Astrocyte of the cerebellum (primary cell): ENCODE measurements around the gene AKAP10.

Experiments
- DNase-seq: peaks from one replicate; pipeline ENCODE4 v3.0.0-alpha.2; 2011; ENCODE audit warnings: low read depth
- H3K4me3 ChIP-seq: 2 replicates; pipeline ENCODE4 v1.5.1; 2011; ENCODE audit warnings: mild to moderate bottlenecking, low read depth, low read length, moderate library complexity
- in situ Hi-C: cut with HindIII; loops from 2 replicates; pipeline ENCODE4 v1.10.0; 2017; ENCODE audit warnings: low sequenced_read_pairs
- TF ChIP-seq, protein P1 (sequence below): IDR thresholded peaks from 2 replicates; pipeline ENCODE4 v1.5.1; 2012; ENCODE audit warnings: low read length, low read depth, moderate library complexity, mild to moderate bottlenecking; ENCODE audit errors: missing control alignments

The AKAP10 gene

GRCh38 chr17:19992803-19993713, 15.4 kb upstream of the AKAP10 start:
- TF ChIP-seq, protein P1, sequence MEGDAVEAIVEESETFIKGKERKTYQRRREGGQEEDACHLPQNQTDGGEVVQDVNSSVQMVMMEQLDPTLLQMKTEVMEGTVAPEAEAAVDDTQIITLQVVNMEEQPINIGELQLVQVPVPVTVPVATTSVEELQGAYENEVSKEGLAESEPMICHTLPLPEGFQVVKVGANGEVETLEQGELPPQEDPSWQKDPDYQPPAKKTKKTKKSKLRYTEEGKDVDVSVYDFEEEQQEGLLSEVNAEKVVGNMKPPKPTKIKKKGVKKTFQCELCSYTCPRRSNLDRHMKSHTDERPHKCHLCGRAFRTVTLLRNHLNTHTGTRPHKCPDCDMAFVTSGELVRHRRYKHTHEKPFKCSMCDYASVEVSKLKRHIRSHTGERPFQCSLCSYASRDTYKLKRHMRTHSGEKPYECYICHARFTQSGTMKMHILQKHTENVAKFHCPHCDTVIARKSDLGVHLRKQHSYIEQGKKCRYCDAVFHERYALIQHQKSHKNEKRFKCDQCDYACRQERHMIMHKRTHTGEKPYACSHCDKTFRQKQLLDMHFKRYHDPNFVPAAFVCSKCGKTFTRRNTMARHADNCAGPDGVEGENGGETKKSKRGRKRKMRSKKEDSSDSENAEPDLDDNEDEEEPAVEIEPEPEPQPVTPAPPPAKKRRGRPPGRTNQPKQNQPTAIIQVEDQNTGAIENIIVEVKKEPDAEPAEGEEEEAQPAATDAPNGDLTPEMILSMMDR, result peak; percentile 66
- no peak overlapping the region for H3K4me3 ChIP-seq
- peak; percentile 77 for DNase-seq
- in situ Hi-C loops, result no loop called here

GRCh38 chr17:19991252-19991885, 13.7 kb upstream of the AKAP10 start:
- no peak overlapping the region for H3K4me3 ChIP-seq
- in situ Hi-C loops, result no loop called here
- TF ChIP-seq, protein P1, result no peak
- DNase-seq, result no peak

DNA sequence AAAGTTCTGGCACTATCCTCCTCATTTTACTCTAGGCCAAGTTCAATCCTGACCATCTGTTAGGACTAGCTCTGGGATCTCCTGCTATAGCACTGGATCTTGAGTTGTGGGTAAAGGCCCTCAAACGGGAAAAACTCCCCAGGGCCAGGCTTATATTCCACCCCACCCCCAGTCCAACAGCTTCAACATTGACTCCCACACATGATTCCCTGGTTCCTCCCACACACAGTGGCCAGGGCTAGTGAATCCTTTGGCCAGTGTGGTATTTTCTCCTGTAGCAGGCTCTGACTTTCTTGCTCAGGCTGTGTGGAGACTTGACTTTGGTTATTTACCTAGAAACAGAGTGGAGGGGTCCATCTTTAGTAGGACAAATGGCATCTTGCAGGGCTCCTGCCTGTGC, 10.3 kb upstream of the AKAP10 start:
- in situ Hi-C loops, result loop anchor here (10.0 kb wide), 1 partner anchor 137 kb away; no protein-coding TSS in a partner anchor
- DNase-seq, result no peak
- TF ChIP-seq, protein P1, result no peak
- no peak overlapping the region for H3K4me3 ChIP-seq

- H3K4me3 ChIP-seq, result no peak overlapping the region
- in situ Hi-C loops, result loop anchor here (10.0 kb wide), 1 partner anchor 138 kb away; no protein-coding TSS in a partner anchor
- TF ChIP-seq, protein P1, result no peak
- no peak for DNase-seq
Measured at GRCh38 chr17:19986941-19987861, 9.6 kb upstream of the AKAP10 start.

- in situ Hi-C loops, result loop anchor here (10.0 kb wide), 1 partner anchor 145 kb away; no protein-coding TSS in a partner anchor
- TF ChIP-seq, protein P1, result no peak
- DNase-seq, result no peak
- no peak overlapping the region for H3K4me3 ChIP-seq
Measured at GRCh38 chr17:19979917-19980770, 2.5 kb upstream of the AKAP10 start.
